ENCODE results near the gene RPP40.

GRCh38 chr6:4946521-4946920 lies 57.3 kb downstream of the RPP40 start:
- TF ChIP-seq CTCF (IDR thresholded peaks at IDR 0.05) (no peak), POLR2A (IDR thresholded peaks at IDR 0.05) (no peak)
